Suprapubic skin (tissue), 4 donors: ENCODE results near the gene VIT. TPM values are rescaled to one million over a fixed set of nuclear protein-coding genes. Genes with fewer than 3 reads are reported as not detected.

Experiments
- DNase-seq, 2 donors: peaks; one replicate each; pipeline ENCODE4 v3.0.0-alpha.2; 2019; ENCODE audit warnings: low spot score in 2 of 2
- H3K27ac ChIP-seq: fragments of 200-600 bp; sonication (generic); one replicate; pipeline ENCODE4 v1.5.1; 2019
- H3K27me3 ChIP-seq: fragments of 200-600 bp; sonication (generic); one replicate; pipeline ENCODE4 v1.5.1; 2019
- H3K36me3 ChIP-seq: fragments of 200-600 bp; sonication (generic); one replicate; pipeline ENCODE4 v1.5.1; 2019
- H3K4me1 ChIP-seq: fragments of 200-600 bp; sonication (generic); one replicate; pipeline ENCODE4 v1.5.1; 2019
- H3K4me3 ChIP-seq: fragments of 200-600 bp; sonication (generic); one replicate; pipeline ENCODE4 v1.5.1; 2019; ENCODE audit warnings: mild to moderate bottlenecking
- H3K9me3 ChIP-seq: fragments of 200-600 bp; sonication (generic); one replicate; pipeline ENCODE4 v1.5.1; 2019
- CTCF ChIP-seq, 2 donors: fragments of 200-600 bp in 1 of 2; fragments of 450-650 bp in 1 of 2; sonication (generic) in 1 of 2; IDR thresholded peaks; one replicate each; pipeline ENCODE4 v1.5.1; 2016 to 2019; ENCODE audit warnings: antibody characterized with exemption in 2 of 2, mild to moderate bottlenecking in 1 of 2, moderate library complexity in 1 of 2
- EP300 ChIP-seq: sonication (generic); formaldehyde crosslinking; IDR thresholded peaks from one replicate; pipeline ENCODE4 v1.6.1; 2017; ENCODE audit warnings: antibody characterized with exemption
- POLR2A ChIP-seq, 2 donors: fragments of 450-650 bp; IDR thresholded peaks; one replicate each; pipeline ENCODE4 v1.6.1; 2017; ENCODE audit warnings: antibody characterized with exemption in 2 of 2, mild to moderate bottlenecking in 2 of 2, moderate library complexity in 2 of 2
- POLR2AphosphoS5 ChIP-seq, 3 donors: sonication (generic); formaldehyde crosslinking; IDR thresholded peaks; one replicate each; pipeline ENCODE4 v1.6.1; 2017; ENCODE audit warnings: antibody characterized with exemption in 3 of 3
- WGBS: methylation state at CpG from one replicate; pipeline ENCODE4 v1.1.5; 2018; 5-methylcytosine and 5-hydroxymethylcytosine counted together
- total RNA-seq, 4 donors: library from RNA; depleted of rRNA; stranded (reverse); fragments of >200 nt; gene quantifications; one replicate each; pipeline ENCODE4 v1.1.0, GENCODE V29; 2016

VIT gene
- total RNA-seq, 4 donors from 2014 or later: 5.6 to 9.8 (median 9.1) TPM

GRCh38 chr2:36855429-36855828 is 158.9 kb downstream of the VIT start:
- Histone ChIP-seq H3K4me1 (no peaks in the 10 kb centered on the region), H3K27ac (no peak overlapping the region), H3K36me3 (peaks cover 53% of the 10 kb centered on the region), H3K9me3 (no peaks in the 10 kb centered on the region), H3K4me3 (no peak overlapping the region), H3K27me3 (no peaks in the 10 kb centered on the region)
- 95% methylated on average over 2 of the region's 2 CpGs for WGBS
- TF ChIP-seq CTCF (IDR thresholded peaks at IDR 0.05) (no peak), EP300 (no peak), POLR2AphosphoS5 (IDR thresholded peaks at IDR 0.05) (no peak), POLR2A (IDR thresholded peaks at IDR 0.05) (no peak)
- no peak for DNase-seq

- Histone ChIP-seq H3K27me3 (no peaks in the 10 kb centered on the region), H3K36me3 (peaks cover 41% of the 10 kb centered on the region), H3K4me1 (no peaks in the 10 kb centered on the region), H3K4me3 (no peak overlapping the region), H3K9me3 (no peaks in the 10 kb centered on the region), H3K27ac (no peak overlapping the region)
- WGBS: 89% methylated on average over 5 of the region's 5 CpGs
- DNase-seq: no peak
- TF ChIP-seq CTCF (IDR thresholded peaks at IDR 0.05): no peak
- TF ChIP-seq POLR2A (IDR thresholded peaks at IDR 0.05): no peak
- TF ChIP-seq EP300: no peak
- TF ChIP-seq POLR2AphosphoS5 (IDR thresholded peaks at IDR 0.05): no peak
Measured at GRCh38 chr2:36857713-36858112, 161.2 kb downstream of the VIT start.

GRCh38 chr2:36858551-36859365 is 162.3 kb downstream of the VIT start:
- Histone ChIP-seq H3K9me3 (no peaks in the 10 kb centered on the region), H3K4me3 (no peak overlapping the region), H3K4me1 (no peaks in the 10 kb centered on the region), H3K27me3 (no peaks in the 10 kb centered on the region), H3K27ac (no peak overlapping the region), H3K36me3 (peaks cover 37% of the 10 kb centered on the region)
- no peak for DNase-seq
- TF ChIP-seq POLR2AphosphoS5 (IDR thresholded peaks at IDR 0.05) (no peak), POLR2A (IDR thresholded peaks at IDR 0.05) (no peak), CTCF (IDR thresholded peaks at IDR 0.05) (no peak), EP300 (no peak)

- Histone ChIP-seq H3K4me1 (no peaks in the 10 kb centered on the region), H3K27ac (no peak overlapping the region), H3K36me3 (peaks cover 37% of the 10 kb centered on the region), H3K4me3 (no peak overlapping the region), H3K27me3 (no peaks in the 10 kb centered on the region), H3K9me3 (no peaks in the 10 kb centered on the region)
- no peak for DNase-seq
- 80% methylated on average over 1 of the region's 1 CpG for WGBS
- TF ChIP-seq POLR2A (IDR thresholded peaks at IDR 0.05) (no peak), POLR2AphosphoS5 (IDR thresholded peaks at IDR 0.05) (no peak), EP300 (no peak), CTCF (IDR thresholded peaks at IDR 0.05) (no peak)
Measured at GRCh38 chr2:36859366-36859792, 162.9 kb downstream of the VIT start.

DNA sequence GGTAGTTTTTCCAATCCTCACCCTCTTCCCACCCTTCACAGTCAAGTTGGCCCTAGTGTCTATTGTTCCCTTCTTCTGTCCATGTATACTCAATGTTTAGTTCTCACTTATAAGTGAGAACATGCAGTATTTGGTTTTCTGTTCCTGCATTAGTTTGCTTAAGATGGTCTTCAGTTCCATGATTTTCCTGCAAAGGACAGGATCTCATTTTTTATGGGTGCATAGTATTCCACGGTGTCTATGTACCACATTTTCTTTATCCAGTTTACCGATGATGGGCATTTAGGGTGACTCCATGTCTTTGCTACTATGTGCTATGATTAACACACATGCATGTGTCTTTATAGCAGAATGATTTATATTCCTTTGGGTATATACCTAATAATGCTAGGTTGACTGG is 165.4 kb downstream of the VIT start:
- 98% methylated on average over 2 of the region's 2 CpGs for WGBS
- Histone ChIP-seq H3K4me3 (no peak overlapping the region), H3K27ac (no peak overlapping the region), H3K27me3 (no peaks in the 10 kb centered on the region), H3K36me3 (peaks cover 46% of the 10 kb centered on the region), H3K4me1 (no peaks in the 10 kb centered on the region), H3K9me3 (no peaks in the 10 kb centered on the region)
- no peak for DNase-seq
- TF ChIP-seq POLR2A (IDR thresholded peaks at IDR 0.05) (no peak), CTCF (IDR thresholded peaks at IDR 0.05) (no peak), POLR2AphosphoS5 (IDR thresholded peaks at IDR 0.05) (no peak), EP300 (no peak)

Other genes starting within 250 kb of the VIT start
- gene FEZ2, start 98.5 kb upstream of the VIT start, total RNA-seq: 10 to 100 TPM; 15.2 to 25.1 (median 17.7) TPM